Smooth muscle cell (in vitro differentiated cells): Measurements from ENCODE around the gene CHRNA10. TPM values are rescaled to one million over a fixed set of nuclear protein-coding genes. Genes with fewer than 3 reads are reported as not detected.
"Not testable (repeated sequence)": the region's sequence is repeated elsewhere in the genome, so short reads cannot be mapped to it uniquely, and the experiment has no call there.

Experiments
- DNase-seq: peaks from one replicate; lab custom pipeline; 2025; ENCODE audit not compliant: unreplicated experiment; lab: John Stamatoyannopoulos, UW
- H2AFZ ChIP-seq: fragments of 200-600 bp; sonication (generic); 2 replicates; pipeline ENCODE4 v1.6.0; 2016; ENCODE audit warnings: antibody characterized with exemption, low read depth, mild to moderate bottlenecking
- H3F3A ChIP-seq: fragments of 200-600 bp; sonication (generic); 2 replicates; pipeline ENCODE4 v1.6.0; 2017; ENCODE audit warnings: antibody characterized with exemption, low read depth
- H3K27ac ChIP-seq: fragments of 200-600 bp; sonication (generic); 2 replicates; pipeline ENCODE4 v1.5.1; 2016; ENCODE audit warnings: low read depth, mild to moderate bottlenecking
- H3K27me3 ChIP-seq: fragments of 200-600 bp; sonication (generic); 2 replicates; pipeline ENCODE4 v1.6.1; 2016; ENCODE audit warnings: low read depth, mild to moderate bottlenecking
- H3K36me3 ChIP-seq: fragments of 200-600 bp; sonication (generic); 2 replicates; pipeline ENCODE4 v1.5.1; 2016; ENCODE audit warnings: low read depth
- H3K4me1 ChIP-seq: fragments of 200-600 bp; sonication (generic); 2 replicates; pipeline ENCODE4 v1.5.1; 2016; ENCODE audit warnings: low read depth
- H3K4me2 ChIP-seq: fragments of 200-600 bp; sonication (generic); 2 replicates; pipeline ENCODE4 v1.6.0; 2016; ENCODE audit warnings: mild to moderate bottlenecking
- H3K4me3 ChIP-seq: fragments of 200-600 bp; sonication (generic); 2 replicates; pipeline ENCODE4 v1.5.1; 2016; ENCODE audit warnings: mild to moderate bottlenecking
- H3K79me2 ChIP-seq: fragments of 200-600 bp; sonication (generic); 2 replicates; pipeline ENCODE4 v1.6.0; 2016; ENCODE audit warnings: low read depth, mild to moderate bottlenecking
- H3K9ac ChIP-seq: fragments of 200-600 bp; sonication (generic); 2 replicates; pipeline ENCODE4 v1.6.0; 2016; ENCODE audit warnings: low read depth
- H3K9me3 ChIP-seq: fragments of 200-600 bp; sonication (generic); replicated peaks from 2 replicates; pipeline ENCODE4 v1.5.1; 2016; ENCODE audit warnings: low read depth
- H4K20me1 ChIP-seq: fragments of 200-600 bp; sonication (generic); 2 replicates; pipeline ENCODE4 v1.6.0; 2016; ENCODE audit warnings: low read depth
- WGBS: methylation state at CpG from one replicate; pipeline ENCODE4 v1.1.7; 2016; ENCODE audit warnings: low lambda C conversion rate; 5-methylcytosine and 5-hydroxymethylcytosine counted together
- polyA plus RNA-seq: library from polyadenylated mRNA; unstranded; fragments of >200 nt; fragmentation: Nextera tagmentation; extraction: Ambion mirVana; gene quantifications from 2 replicates; pipeline ENCODE4 v1.2.1, GENCODE V29; 2016
- total RNA-seq: library from RNA; depleted of rRNA; stranded (reverse); fragments of >200 nt; gene quantifications from 2 replicates; pipeline ENCODE4 v1.2.3, GENCODE V29; 2014
- TF ChIP-seq, protein P1 (sequence below): fragments of 200-600 bp; sonication (generic); IDR thresholded peaks from 2 replicates; pipeline ENCODE4 v1.5.1; 2017; ENCODE audit warnings: borderline replicate concordance, mild to moderate bottlenecking, antibody characterized with exemption; ENCODE audit not compliant: insufficient read depth, poor library complexity, severe bottlenecking

The CHRNA10 gene
- total and polyA plus RNA-seq, 2 experiments from 2014 or later = 0.41 to 0.58 TPM

- H3K9me3 ChIP-seq, H3K9ac ChIP-seq, H3K79me2 ChIP-seq, H3K36me3 ChIP-seq, DNase-seq, H4K20me1 ChIP-seq, H3K4me3 ChIP-seq, H3K4me1 ChIP-seq, H3K27me3 ChIP-seq, H2AFZ ChIP-seq, H3F3A ChIP-seq, H3K4me2 ChIP-seq, H3K27ac ChIP-seq: not testable (repeated sequence)
- 92% methylated on average over 10 of the region's 13 CpGs for WGBS
Observed at GRCh38 chr11:3648843-3649242, 22.3 kb downstream of the CHRNA10 start.

GRCh38 chr11:3645552-3645951, 25.6 kb downstream of the CHRNA10 start:
- no peaks in the 10 kb centered on the region for H3K9me3 ChIP-seq
- 96% methylated on average over 7 of the region's 7 CpGs for WGBS
- no peaks in the 10 kb centered on the region for H3K79me2 ChIP-seq

DNA sequence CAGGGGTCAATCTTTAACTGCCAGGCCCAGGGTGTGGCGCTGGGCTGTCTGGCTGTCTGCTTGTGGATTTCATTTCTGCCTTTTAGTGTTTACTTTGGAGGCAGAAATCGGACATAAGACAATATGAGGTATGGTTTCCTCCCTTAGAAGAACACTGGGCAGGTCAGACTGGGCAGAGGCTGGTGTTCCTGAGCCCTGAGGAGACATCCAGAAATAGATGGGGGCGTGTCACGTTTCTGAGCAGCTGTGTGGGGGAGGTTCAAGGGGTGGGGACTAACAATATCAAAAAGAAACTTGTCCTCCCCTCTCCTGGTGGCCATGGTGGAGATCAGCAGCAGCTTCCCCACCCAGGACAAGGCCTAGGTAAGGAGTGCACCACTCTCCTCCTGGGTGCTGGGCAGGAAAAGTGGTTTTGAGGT, 26.4 kb downstream of the CHRNA10 start, which contains the start of gene ART1:
Gene ART1, plus strand, starts transcription at position 312 of the 419 bp plus-strand sequence. CDS start 14,086 bp downstream, outside the sequence.
- Histone ChIP-seq H3K36me3 (no peaks in the 10 kb centered on the region), H3K27me3 (no peaks in the 10 kb centered on the region), H4K20me1 (no peaks in the 10 kb centered on the region), H3K4me1 (peaks cover 4% of the 10 kb centered on the region), H3K4me3 (no peak within 1 kb of the TSS), H3F3A (no peaks in the 10 kb centered on the region), H3K9me3 (no peaks in the 10 kb centered on the region), H3K4me2 (no peak within 1 kb of the TSS), H3K9ac (no peak within 1 kb of the TSS), H3K79me2 (no peaks in the 10 kb centered on the region), H3K27ac (no peak within 1 kb of the TSS), H2AFZ (no peak within 1 kb of the TSS)
- TF ChIP-seq, protein P1, sequence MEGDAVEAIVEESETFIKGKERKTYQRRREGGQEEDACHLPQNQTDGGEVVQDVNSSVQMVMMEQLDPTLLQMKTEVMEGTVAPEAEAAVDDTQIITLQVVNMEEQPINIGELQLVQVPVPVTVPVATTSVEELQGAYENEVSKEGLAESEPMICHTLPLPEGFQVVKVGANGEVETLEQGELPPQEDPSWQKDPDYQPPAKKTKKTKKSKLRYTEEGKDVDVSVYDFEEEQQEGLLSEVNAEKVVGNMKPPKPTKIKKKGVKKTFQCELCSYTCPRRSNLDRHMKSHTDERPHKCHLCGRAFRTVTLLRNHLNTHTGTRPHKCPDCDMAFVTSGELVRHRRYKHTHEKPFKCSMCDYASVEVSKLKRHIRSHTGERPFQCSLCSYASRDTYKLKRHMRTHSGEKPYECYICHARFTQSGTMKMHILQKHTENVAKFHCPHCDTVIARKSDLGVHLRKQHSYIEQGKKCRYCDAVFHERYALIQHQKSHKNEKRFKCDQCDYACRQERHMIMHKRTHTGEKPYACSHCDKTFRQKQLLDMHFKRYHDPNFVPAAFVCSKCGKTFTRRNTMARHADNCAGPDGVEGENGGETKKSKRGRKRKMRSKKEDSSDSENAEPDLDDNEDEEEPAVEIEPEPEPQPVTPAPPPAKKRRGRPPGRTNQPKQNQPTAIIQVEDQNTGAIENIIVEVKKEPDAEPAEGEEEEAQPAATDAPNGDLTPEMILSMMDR = no peak
- 88% methylated on average over 4 of the region's 4 CpGs for WGBS
- no peak for DNase-seq

More at GRCh38 chr11:3645552-3645951, 25.6 kb downstream of the CHRNA10 start:
- Histone ChIP-seq H3F3A (no peaks in the 10 kb centered on the region), H4K20me1 (no peaks in the 10 kb centered on the region), H3K27ac (no peak overlapping the region), H3K4me1 (peaks cover 4% of the 10 kb centered on the region), H3K36me3 (no peaks in the 10 kb centered on the region), H3K4me3 (no peak overlapping the region), H2AFZ (no peak overlapping the region), H3K4me2 (no peak overlapping the region), H3K27me3 (no peaks in the 10 kb centered on the region), H3K9ac (no peak overlapping the region)
- no peak for DNase-seq
- TF ChIP-seq, protein P1 = no peak

GRCh38 chr11:3643102-3643546, 28.1 kb downstream of the CHRNA10 start:
- WGBS = 30% methylated on average over 8 of the region's 11 CpGs
- peak overlapping the region; percentile 99 for H3K4me2 ChIP-seq

More at GRCh38 chr11:3643102-3643546, 28.1 kb downstream of the CHRNA10 start:
- not testable (repeated sequence) for H3K9me3 ChIP-seq, DNase-seq, H4K20me1 ChIP-seq, H3K79me2 ChIP-seq, H3K27ac ChIP-seq, H3K27me3 ChIP-seq, H3F3A ChIP-seq, H3K36me3 ChIP-seq, H3K4me1 ChIP-seq, H3K9ac ChIP-seq
- Histone ChIP-seq H2AFZ (peak overlapping the region; percentile 82), H3K4me3 (peak overlapping the region; percentile 68)
